Smooth muscle cell (in vitro differentiated cells): ENCODE measurements around the gene GUCY1A1. TPM values are rescaled to one million over a fixed set of nuclear protein-coding genes. Genes with fewer than 3 reads are reported as not detected.

ENCODE experiments used
- DNase-seq: peaks from one replicate; lab custom pipeline; 2025; ENCODE audit not compliant: unreplicated experiment; lab: John Stamatoyannopoulos, UW
- H2AFZ ChIP-seq: fragments of 200-600 bp; sonication (generic); 2 replicates; pipeline ENCODE4 v1.6.0; 2016; ENCODE audit warnings: antibody characterized with exemption, low read depth, mild to moderate bottlenecking
- H3F3A ChIP-seq: fragments of 200-600 bp; sonication (generic); 2 replicates; pipeline ENCODE4 v1.6.0; 2017; ENCODE audit warnings: antibody characterized with exemption, low read depth
- H3K27ac ChIP-seq: fragments of 200-600 bp; sonication (generic); 2 replicates; pipeline ENCODE4 v1.5.1; 2016; ENCODE audit warnings: low read depth, mild to moderate bottlenecking
- H3K27me3 ChIP-seq: fragments of 200-600 bp; sonication (generic); 2 replicates; pipeline ENCODE4 v1.6.1; 2016; ENCODE audit warnings: low read depth, mild to moderate bottlenecking
- H3K36me3 ChIP-seq: fragments of 200-600 bp; sonication (generic); 2 replicates; pipeline ENCODE4 v1.5.1; 2016; ENCODE audit warnings: low read depth
- H3K4me1 ChIP-seq: fragments of 200-600 bp; sonication (generic); 2 replicates; pipeline ENCODE4 v1.5.1; 2016; ENCODE audit warnings: low read depth
- H3K4me2 ChIP-seq: fragments of 200-600 bp; sonication (generic); 2 replicates; pipeline ENCODE4 v1.6.0; 2016; ENCODE audit warnings: mild to moderate bottlenecking
- H3K4me3 ChIP-seq: fragments of 200-600 bp; sonication (generic); 2 replicates; pipeline ENCODE4 v1.5.1; 2016; ENCODE audit warnings: mild to moderate bottlenecking
- H3K79me2 ChIP-seq: fragments of 200-600 bp; sonication (generic); 2 replicates; pipeline ENCODE4 v1.6.0; 2016; ENCODE audit warnings: low read depth, mild to moderate bottlenecking
- H3K9ac ChIP-seq: fragments of 200-600 bp; sonication (generic); 2 replicates; pipeline ENCODE4 v1.6.0; 2016; ENCODE audit warnings: low read depth
- H3K9me3 ChIP-seq: fragments of 200-600 bp; sonication (generic); replicated peaks from 2 replicates; pipeline ENCODE4 v1.5.1; 2016; ENCODE audit warnings: low read depth
- H4K20me1 ChIP-seq: fragments of 200-600 bp; sonication (generic); 2 replicates; pipeline ENCODE4 v1.6.0; 2016; ENCODE audit warnings: low read depth
- WGBS: methylation state at CpG from one replicate; pipeline ENCODE4 v1.1.7; 2016; ENCODE audit warnings: low lambda C conversion rate; 5-methylcytosine and 5-hydroxymethylcytosine counted together
- polyA plus RNA-seq: library from polyadenylated mRNA; unstranded; fragments of >200 nt; fragmentation: Nextera tagmentation; extraction: Ambion mirVana; gene quantifications from 2 replicates; pipeline ENCODE4 v1.2.1, GENCODE V29; 2016
- total RNA-seq: library from RNA; depleted of rRNA; stranded (reverse); fragments of >200 nt; gene quantifications from 2 replicates; pipeline ENCODE4 v1.2.3, GENCODE V29; 2014
- TF ChIP-seq, protein P1 (sequence below): fragments of 200-600 bp; sonication (generic); IDR thresholded peaks from 2 replicates; pipeline ENCODE4 v1.5.1; 2017; ENCODE audit warnings: borderline replicate concordance, mild to moderate bottlenecking, antibody characterized with exemption; ENCODE audit not compliant: insufficient read depth, poor library complexity, severe bottlenecking

Gene GUCY1A1
- total and polyA plus RNA-seq, 2 experiments from 2014 or later: 172 to 269 TPM

DNA sequence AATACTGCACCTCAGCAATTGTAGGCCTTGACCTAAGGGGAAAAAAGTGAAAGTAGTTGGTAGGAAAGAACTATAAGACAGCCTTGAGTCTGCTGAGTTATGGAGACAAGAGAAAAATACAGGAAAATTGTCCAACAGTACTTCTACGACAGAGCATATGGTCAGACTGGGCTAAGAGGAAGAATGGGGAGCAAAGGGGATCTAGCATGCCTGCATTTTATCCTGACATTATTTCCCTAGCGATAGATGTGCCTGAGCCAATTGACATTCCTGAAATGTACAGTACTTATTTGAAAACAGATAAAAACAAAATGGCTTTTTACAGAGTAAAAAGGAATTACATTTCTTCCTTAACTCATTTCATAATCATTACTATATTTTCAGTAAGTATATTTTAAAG, 22.2 kb downstream of the GUCY1A1 start:
- H3K9ac ChIP-seq: no peak overlapping the region
- H4K20me1 ChIP-seq: peaks cover 69% of the 10 kb centered on the region
- H3K9me3 ChIP-seq: no peaks in the 10 kb centered on the region
- no peak overlapping the region for H2AFZ ChIP-seq
- 90% methylated on average over 2 of the region's 2 CpGs for WGBS
- no peaks in the 10 kb centered on the region for H3K27me3 ChIP-seq
- peaks cover under 1% of the 10 kb centered on the region for H3K4me1 ChIP-seq
- peak overlapping the region; percentile 29 for H3K27ac ChIP-seq
- DNase-seq: no peak
- H3K4me2 ChIP-seq: peak overlapping the region; percentile 9
- no peaks in the 10 kb centered on the region for H3K36me3 ChIP-seq
- H3K79me2 ChIP-seq: peaks cover 99% of the 10 kb centered on the region
- peaks cover 5% of the 10 kb centered on the region for H3F3A ChIP-seq
- TF ChIP-seq, protein P1, sequence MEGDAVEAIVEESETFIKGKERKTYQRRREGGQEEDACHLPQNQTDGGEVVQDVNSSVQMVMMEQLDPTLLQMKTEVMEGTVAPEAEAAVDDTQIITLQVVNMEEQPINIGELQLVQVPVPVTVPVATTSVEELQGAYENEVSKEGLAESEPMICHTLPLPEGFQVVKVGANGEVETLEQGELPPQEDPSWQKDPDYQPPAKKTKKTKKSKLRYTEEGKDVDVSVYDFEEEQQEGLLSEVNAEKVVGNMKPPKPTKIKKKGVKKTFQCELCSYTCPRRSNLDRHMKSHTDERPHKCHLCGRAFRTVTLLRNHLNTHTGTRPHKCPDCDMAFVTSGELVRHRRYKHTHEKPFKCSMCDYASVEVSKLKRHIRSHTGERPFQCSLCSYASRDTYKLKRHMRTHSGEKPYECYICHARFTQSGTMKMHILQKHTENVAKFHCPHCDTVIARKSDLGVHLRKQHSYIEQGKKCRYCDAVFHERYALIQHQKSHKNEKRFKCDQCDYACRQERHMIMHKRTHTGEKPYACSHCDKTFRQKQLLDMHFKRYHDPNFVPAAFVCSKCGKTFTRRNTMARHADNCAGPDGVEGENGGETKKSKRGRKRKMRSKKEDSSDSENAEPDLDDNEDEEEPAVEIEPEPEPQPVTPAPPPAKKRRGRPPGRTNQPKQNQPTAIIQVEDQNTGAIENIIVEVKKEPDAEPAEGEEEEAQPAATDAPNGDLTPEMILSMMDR: no peak
- no peak overlapping the region for H3K4me3 ChIP-seq

GRCh38 chr4:155690044-155690837, 23.6 kb downstream of the GUCY1A1 start:
- H3K27me3 ChIP-seq: no peaks in the 10 kb centered on the region
- TF ChIP-seq, protein P1: no peak
- no peaks in the 10 kb centered on the region for H3K36me3 ChIP-seq
- H3K79me2 ChIP-seq: peaks cover 99% of the 10 kb centered on the region
- H3F3A ChIP-seq: peaks cover 5% of the 10 kb centered on the region
- no peaks in the 10 kb centered on the region for H3K9me3 ChIP-seq
- H4K20me1 ChIP-seq: peaks cover 79% of the 10 kb centered on the region
- DNase-seq: no peak
- no peak overlapping the region for H3K4me3 ChIP-seq
- H3K4me2 ChIP-seq: no peak overlapping the region
- H3K4me1 ChIP-seq: peaks cover 5% of the 10 kb centered on the region
- peak overlapping the region; percentile 14 for H3K27ac ChIP-seq
- H3K9ac ChIP-seq: no peak overlapping the region
- WGBS: 94% methylated on average over 3 of the region's 3 CpGs
- H2AFZ ChIP-seq: no peak overlapping the region

DNA sequence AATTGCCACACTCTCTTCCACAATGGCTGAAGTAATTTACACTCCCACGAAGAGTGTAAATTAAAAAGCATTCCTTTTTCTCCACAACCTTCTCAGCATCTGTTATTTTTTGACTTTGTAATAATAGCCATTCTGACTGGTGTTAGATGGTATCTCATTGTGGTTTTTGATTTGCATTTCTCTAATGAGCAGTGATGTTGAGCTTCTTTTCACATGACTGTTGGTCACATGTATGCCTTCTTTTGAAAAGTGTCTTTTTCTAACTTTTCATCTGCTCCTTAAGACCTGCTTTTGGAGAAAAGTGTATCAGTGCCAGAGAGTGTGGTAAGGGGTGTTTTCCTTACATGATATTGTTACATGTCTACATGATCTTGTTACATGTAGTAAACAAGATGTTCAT, 25.7 kb downstream of the GUCY1A1 start:
- no peaks in the 10 kb centered on the region for H3K9me3 ChIP-seq
- TF ChIP-seq, protein P1: no peak
- WGBS: 75% methylated on average over 1 of the region's 1 CpG
- no peak overlapping the region for H3K4me3 ChIP-seq
- peaks cover 7% of the 10 kb centered on the region for H3K36me3 ChIP-seq
- peaks cover 5% of the 10 kb centered on the region for H3F3A ChIP-seq
- H3K27ac ChIP-seq: peak overlapping the region; percentile 57
- H2AFZ ChIP-seq: no peak overlapping the region
- no peak for DNase-seq
- no peak overlapping the region for H3K4me2 ChIP-seq
- peaks cover 86% of the 10 kb centered on the region for H4K20me1 ChIP-seq
- H3K4me1 ChIP-seq: peaks cover 5% of the 10 kb centered on the region
- H3K27me3 ChIP-seq: no peaks in the 10 kb centered on the region
- H3K79me2 ChIP-seq: peaks cover 99% of the 10 kb centered on the region
- no peak overlapping the region for H3K9ac ChIP-seq
